Prostate gland (tissue), 2 donors: ENCODE results near the gene DNAJB14.

Source experiments
- CTCF ChIP-seq, 4 experiments: fragments of 200-600 bp in 2 of 4; fragments of 450-650 bp in 2 of 4; sonication (generic) in 2 of 4; IDR thresholded peaks; 1 replicate in 3 of 4; 2 replicates in 1 of 4; pipeline ENCODE4 v1.5.1; 2016 to 2019; ENCODE audit warnings: antibody characterized with exemption in 4 of 4, mild to moderate bottlenecking in 2 of 4, moderate library complexity in 2 of 4
- POLR2AphosphoS5 ChIP-seq: sonication (generic); formaldehyde crosslinking; IDR thresholded peaks from one replicate; pipeline ENCODE4 v1.6.1; 2017; ENCODE audit warnings: antibody characterized with exemption

DNA sequence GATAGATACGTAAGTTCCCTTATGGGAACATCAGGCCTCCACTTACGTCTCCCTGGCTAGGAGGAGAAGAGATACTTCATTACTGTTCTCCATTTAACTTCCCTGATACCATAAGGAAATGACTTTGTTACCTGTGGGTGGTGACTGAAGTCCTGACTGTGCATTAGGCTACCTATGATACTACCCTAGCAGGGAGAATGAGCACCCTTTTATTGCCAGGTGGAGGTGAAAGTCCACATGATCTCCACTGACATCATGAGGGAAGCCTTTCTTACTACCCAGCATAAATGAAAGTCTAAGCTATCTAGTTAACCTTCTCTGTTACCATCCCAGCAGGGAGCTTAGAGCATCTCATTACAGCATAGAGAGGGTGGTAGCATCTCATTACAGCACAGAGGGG lies 27.8 kb downstream of the DNAJB14 start:
- TF ChIP-seq CTCF (IDR thresholded peaks at IDR 0.05) (no peak), POLR2AphosphoS5 (no peak)
